ENCODE results near the gene CIAO2A. TPM values are rescaled to one million over a fixed set of nuclear protein-coding genes. Genes with fewer than 3 reads are reported as not detected.

The CIAO2A gene
- total RNA-seq, 2 donors from 2014 or later, result 54.6 to 63.2 TPM

GRCh38 chr15:64052925-64053491 is 40.6 kb downstream of the CIAO2A start:
- Histone ChIP-seq H3K27me3 (ENCODE audit: control insufficient read depth, insufficient read depth, low read length, poor library complexity, severe bottlenecking) (peaks cover 6% of the 10 kb centered on the region), H3K27ac (ENCODE audit: low read depth, low read length) (no peak overlapping the region), H3K36me3 (ENCODE audit: control insufficient read depth, insufficient read depth, low read length) (no peaks in the 10 kb centered on the region), H3K4me3 (ENCODE audit: low read length) (no peak overlapping the region), H3K9me3 (ENCODE audit: control insufficient read depth, low read length) (no peaks in the 10 kb centered on the region), H3K4me1 (ENCODE audit: control insufficient read depth, insufficient read depth, low read length) (no peaks in the 10 kb centered on the region), H3K9ac (ENCODE audit: extremely low read depth, low read length, poor library complexity, severe bottlenecking) (no peak overlapping the region)
- no peak overlapping the region for H3K4me3 Mint-ChIP-seq
- H3K9me3 Mint-ChIP-seq, result no peaks in the 10 kb centered on the region
- TF ChIP-seq CTCF (conservative IDR thresholded peaks at IDR 0.05), result no peak
- H3K27ac Mint-ChIP-seq, result peak overlapping the region; percentile 30
- H3K4me1 Mint-ChIP-seq, result peaks cover 1% of the 10 kb centered on the region
- WGBS, 2 experiments (ENCODE audit: insufficient coverage in 1 of 2, insufficient read length in 1 of 2), result 86 to 89% methylated on average over 1 to 5 of the region's 5 CpGs
- peaks cover 8% of the 10 kb centered on the region for H3K27me3 Mint-ChIP-seq (ENCODE audit: insufficient read depth)
- DNase-seq, result no peak
- H3K36me3 Mint-ChIP-seq (ENCODE audit: low read depth), result no peaks in the 10 kb centered on the region

- H3K9me3 Mint-ChIP-seq, result no peaks in the 10 kb centered on the region
- H3K4me3 Mint-ChIP-seq, result no peak overlapping the region
Measured at GRCh38 chr15:64051407-64052259, 42.0 kb downstream of the CIAO2A start.

GRCh38 chr15:64051093-64051402 is 42.6 kb downstream of the CIAO2A start:
- Mint-ChIP-seq H3K4me1 (peaks cover 6% of the 10 kb centered on the region), H3K9me3 (no peaks in the 10 kb centered on the region), H3K36me3 (ENCODE audit: low read depth) (no peaks in the 10 kb centered on the region), H3K27ac (no peak overlapping the region), H3K4me3 (no peak overlapping the region), H3K27me3 (ENCODE audit: insufficient read depth) (peaks cover 23% of the 10 kb centered on the region)
- Histone ChIP-seq H3K27me3 (ENCODE audit: control insufficient read depth, insufficient read depth, low read length, poor library complexity, severe bottlenecking) (peaks cover 21% of the 10 kb centered on the region), H3K4me3 (ENCODE audit: low read length) (no peak overlapping the region), H3K36me3 (ENCODE audit: control insufficient read depth, insufficient read depth, low read length) (no peaks in the 10 kb centered on the region), H3K27ac (ENCODE audit: low read depth, low read length) (no peak overlapping the region), H3K9ac (ENCODE audit: extremely low read depth, low read length, poor library complexity, severe bottlenecking) (no peak overlapping the region), H3K4me1 (ENCODE audit: control insufficient read depth, insufficient read depth, low read length) (no peaks in the 10 kb centered on the region), H3K9me3 (ENCODE audit: control insufficient read depth, low read length) (no peaks in the 10 kb centered on the region)
- no peak for TF ChIP-seq CTCF (conservative IDR thresholded peaks at IDR 0.05)
- DNase-seq, result no peak
- 91 to 95% methylated on average over 2 of the region's 2 CpGs for WGBS, 2 experiments (ENCODE audit: insufficient coverage in 1 of 2, insufficient read length in 1 of 2)

More at GRCh38 chr15:64051407-64052259, 42.0 kb downstream of the CIAO2A start:
- peaks cover 5% of the 10 kb centered on the region for H3K4me1 Mint-ChIP-seq
- Histone ChIP-seq H3K36me3 (ENCODE audit: control insufficient read depth, insufficient read depth, low read length) (no peaks in the 10 kb centered on the region), H3K4me3 (ENCODE audit: low read length) (no peak overlapping the region), H3K4me1 (ENCODE audit: control insufficient read depth, insufficient read depth, low read length) (no peaks in the 10 kb centered on the region), H3K9me3 (ENCODE audit: control insufficient read depth, low read length) (no peaks in the 10 kb centered on the region), H3K27me3 (ENCODE audit: control insufficient read depth, insufficient read depth, low read length, poor library complexity, severe bottlenecking) (peaks cover 19% of the 10 kb centered on the region), H3K27ac (ENCODE audit: low read depth, low read length) (no peak overlapping the region), H3K9ac (ENCODE audit: extremely low read depth, low read length, poor library complexity, severe bottlenecking) (no peak overlapping the region)
- peaks cover 21% of the 10 kb centered on the region for H3K27me3 Mint-ChIP-seq (ENCODE audit: insufficient read depth)
- no peak for DNase-seq
- H3K27ac Mint-ChIP-seq, result no peak overlapping the region
- WGBS, 2 experiments (ENCODE audit: insufficient coverage in 1 of 2, insufficient read length in 1 of 2), result 81 to 91% methylated on average over 3 to 6 of the region's 6 CpGs
- no peak for TF ChIP-seq CTCF (conservative IDR thresholded peaks at IDR 0.05)
- H3K36me3 Mint-ChIP-seq (ENCODE audit: low read depth), result no peaks in the 10 kb centered on the region

All from endodermal cell (in vitro differentiated cells).